ENCODE data around the gene GALNT10. TPM values are rescaled to one million over a fixed set of nuclear protein-coding genes. Genes with fewer than 3 reads are reported as not detected.
A peak's percentile ranks its signal among the peaks of the same experiment; 100 is the strongest.

The GALNT10 gene
- total RNA-seq, 1 donor from 2014 or later = 18.6 TPM

DNA sequence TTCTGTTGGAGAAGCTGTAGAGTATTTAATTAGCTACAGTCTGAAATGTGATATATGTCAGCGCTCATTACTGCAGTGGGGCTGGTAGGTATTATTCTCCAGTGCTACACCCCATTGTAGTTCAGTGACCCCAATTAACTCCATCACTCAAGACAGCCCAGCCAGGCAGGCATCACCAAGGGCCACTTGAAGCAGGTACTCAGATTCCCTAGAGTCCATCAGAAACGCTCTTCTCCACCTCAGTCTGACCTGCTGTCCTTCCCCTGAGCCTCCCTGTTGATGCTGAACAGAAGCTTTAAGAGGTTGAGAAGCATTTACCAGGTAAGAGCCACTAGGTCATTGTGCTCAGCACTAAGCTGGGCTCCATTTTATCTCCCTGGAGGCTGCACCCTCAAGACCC lies 71.8 kb downstream of the GALNT10 start:
- DNase-seq (ENCODE audit: low read depth) = no peak

DNA sequence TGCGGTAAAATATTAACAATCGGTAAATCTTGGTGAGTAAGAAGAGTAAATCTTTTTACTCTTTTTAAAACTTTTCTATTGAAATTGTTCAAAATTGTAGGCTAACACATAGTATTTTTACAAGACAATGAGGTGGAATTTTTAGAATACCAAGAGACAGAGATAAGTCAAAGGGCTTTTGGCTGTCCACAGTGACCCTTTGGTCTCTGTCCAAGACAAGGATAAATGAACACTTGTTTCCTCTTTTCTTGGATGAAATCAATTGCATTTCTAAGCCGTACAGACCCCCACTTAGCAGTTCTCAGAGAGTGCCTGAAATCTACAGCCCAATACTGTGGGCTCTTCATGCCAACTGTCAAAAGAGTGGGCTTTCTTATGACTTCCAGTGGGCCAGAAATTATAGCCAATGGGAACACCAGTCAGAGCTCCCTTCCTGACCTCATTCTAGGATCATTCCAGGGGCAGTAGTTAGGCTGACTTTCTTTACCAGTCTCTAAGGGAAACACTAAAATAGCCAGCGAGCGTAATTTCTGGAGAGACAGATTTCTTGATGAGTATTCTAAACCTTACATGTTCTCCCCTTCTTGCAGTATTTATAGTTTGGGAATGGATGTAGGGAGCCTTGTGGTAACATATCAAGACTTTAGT lies 74.1 kb downstream of the GALNT10 start:
- no peak for DNase-seq (ENCODE audit: low read depth)

DNA sequence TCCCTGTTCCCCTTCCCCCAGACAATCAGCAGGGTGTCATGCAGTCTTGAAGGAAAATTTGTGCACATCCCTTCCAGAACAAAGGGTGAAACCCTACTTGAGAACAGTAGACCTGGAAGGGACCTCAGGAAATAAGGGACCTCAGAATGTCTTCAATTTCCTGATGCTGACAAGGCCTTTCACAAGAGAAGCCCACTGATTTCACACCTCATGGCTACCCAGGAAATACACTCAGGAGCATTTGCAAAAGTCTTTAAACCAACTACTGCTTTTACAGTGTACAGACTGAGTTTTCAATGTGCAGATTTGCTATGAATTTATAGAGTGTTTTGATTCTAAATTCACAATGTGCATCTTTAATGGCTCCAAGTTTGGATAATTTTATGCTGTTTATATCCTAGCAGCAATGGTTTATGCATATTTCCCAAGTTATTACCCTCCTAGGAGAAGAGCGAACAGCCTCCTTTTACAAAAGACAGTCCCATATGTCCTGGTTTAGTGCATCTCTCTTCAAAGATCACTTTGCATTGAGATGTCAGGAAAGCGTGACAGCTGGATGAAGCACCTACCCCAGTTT lies 74.8 kb downstream of the GALNT10 start:
- no peak for DNase-seq (ENCODE audit: low read depth)

DNA sequence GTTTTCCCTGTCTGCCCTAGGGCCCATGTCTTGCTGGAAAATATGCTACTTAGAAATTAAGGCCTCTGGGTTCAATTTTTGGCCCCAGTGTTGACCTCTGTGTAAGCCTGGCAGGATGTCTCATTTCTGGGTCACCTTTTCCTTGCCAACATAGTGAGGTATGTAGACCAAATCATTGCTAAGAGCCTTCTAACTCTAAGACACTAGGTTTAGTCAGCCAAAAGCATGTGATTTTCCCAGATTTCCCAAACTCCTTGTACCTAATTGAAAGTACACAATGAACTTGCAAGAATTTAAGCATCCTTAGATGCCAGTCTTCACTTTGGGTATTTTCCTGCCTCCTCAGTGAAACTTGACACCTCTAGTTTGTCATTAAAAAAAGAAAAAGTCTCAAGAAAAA lies 77.0 kb downstream of the GALNT10 start:
- DNase-seq (ENCODE audit: low read depth) = no peak

DNA sequence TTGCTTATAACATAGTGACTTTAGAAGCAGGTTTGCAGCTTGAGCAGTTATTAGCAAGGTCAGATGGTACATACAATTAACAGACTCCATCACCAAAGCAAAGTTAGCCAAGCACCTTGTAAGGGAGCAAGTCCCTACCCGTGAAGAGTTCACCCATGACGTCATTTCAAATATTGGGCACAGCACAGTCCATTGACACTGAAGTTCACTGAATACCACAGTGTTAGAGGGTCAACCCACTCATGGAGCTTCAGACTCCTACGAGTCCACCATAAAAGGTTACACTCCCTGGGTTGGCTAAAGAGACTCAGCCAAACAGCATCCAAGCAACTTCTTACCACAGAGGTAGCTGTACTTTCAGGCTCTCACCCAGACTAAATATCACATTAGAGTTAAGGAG lies 77.5 kb downstream of the GALNT10 start:
- DNase-seq (ENCODE audit: low read depth) = no peak

DNA sequence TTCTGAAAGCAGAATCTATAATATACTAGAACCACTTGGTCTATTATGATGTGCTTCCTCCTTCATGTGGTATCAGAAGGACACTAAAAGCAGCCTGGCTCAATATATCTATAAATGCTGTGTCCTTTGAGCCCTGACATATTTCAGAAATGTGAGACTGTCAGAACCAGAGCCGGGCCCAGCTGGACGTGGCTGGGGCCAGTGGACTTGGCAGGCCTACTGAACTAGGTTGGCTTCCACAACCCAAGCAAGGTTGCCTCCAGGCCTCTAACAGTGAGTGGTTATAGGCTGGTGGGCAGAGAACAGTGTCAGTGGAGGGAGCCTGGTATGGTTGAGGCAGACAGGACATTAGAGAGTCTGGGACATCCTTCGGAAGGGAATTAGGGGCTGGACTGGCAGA lies 78.9 kb downstream of the GALNT10 start:
- DNase-seq (ENCODE audit: low read depth) = no peak

DNA sequence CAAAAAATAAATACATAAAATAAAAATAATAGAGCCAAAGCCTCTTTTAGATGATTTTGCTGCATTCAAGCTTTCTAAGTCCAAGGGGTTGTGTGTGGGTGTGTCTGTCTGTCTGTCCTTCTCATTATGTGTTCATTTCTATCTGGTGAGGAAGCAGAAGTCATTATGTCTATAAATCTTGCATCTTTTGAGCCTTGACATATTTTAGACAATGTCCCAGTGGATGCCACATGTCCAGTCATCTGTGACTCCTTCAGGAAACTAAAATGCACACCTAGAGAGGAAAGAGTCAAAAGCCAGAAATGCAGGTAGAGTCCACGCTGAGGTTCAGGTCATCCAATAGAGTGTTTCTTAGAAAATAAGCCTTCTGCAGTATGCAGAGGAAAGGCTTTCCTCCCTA lies 80.9 kb downstream of the GALNT10 start:
- DNase-seq (ENCODE audit: low read depth) = no peak

DNA sequence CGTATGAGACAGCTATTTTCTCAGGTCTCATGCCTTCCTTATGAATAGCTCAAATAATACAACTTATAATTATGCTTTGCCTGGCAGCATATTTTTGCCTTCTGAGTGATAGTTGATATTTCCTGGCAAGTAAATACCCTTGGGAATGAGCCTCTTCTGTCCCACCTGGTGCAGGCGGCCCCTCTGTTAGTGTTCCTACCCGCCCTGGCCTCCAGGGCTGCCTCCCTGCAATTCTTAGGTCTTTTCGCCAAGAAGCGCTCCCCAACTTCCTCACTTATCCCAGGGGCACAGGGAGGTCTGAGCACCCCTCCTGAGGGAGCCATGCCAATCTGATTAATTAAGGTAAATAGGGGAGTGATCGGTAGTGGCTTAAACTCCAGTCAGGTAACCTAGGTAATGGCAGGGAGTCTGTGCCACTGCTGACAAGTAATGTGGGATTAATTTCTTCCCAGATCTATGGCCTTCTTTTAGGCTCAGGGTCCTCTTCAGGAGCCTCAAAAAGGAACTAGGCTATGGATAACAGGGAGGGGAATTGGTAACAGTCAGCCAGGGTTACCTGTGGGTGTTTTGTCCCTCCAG lies 81.5 kb downstream of the GALNT10 start:
- no peak for DNase-seq (ENCODE audit: low read depth)

DNA sequence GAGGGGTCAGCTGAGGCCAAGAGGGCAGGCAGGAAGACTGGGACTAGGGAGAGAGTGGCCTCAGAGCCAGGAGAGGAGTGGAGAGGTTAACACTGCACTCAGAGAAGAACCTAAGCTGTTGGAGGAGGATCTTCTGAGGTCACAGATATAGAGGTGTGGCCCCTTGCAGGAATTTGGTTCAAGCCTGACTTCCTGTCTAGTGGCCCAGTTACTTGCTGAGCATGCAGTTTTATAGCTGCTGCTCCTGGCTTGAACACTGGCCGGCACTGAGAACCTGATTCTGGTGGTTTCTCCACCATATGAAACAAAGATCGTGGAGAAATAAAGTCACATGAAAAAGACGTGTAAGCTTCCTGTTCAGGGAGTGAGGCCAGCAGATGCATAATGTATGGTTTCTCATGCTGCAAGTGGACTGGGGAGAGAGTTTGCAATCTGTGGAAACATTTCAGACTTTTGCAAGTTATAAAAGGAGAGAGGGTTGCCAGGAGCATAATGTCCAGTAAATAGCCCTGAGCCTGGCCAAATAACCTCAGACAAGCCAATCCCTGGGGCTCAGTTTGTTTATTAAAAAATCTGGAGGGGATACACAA lies 82.6 kb downstream of the GALNT10 start:
- DNase-seq (ENCODE audit: low read depth) = no peak

DNA sequence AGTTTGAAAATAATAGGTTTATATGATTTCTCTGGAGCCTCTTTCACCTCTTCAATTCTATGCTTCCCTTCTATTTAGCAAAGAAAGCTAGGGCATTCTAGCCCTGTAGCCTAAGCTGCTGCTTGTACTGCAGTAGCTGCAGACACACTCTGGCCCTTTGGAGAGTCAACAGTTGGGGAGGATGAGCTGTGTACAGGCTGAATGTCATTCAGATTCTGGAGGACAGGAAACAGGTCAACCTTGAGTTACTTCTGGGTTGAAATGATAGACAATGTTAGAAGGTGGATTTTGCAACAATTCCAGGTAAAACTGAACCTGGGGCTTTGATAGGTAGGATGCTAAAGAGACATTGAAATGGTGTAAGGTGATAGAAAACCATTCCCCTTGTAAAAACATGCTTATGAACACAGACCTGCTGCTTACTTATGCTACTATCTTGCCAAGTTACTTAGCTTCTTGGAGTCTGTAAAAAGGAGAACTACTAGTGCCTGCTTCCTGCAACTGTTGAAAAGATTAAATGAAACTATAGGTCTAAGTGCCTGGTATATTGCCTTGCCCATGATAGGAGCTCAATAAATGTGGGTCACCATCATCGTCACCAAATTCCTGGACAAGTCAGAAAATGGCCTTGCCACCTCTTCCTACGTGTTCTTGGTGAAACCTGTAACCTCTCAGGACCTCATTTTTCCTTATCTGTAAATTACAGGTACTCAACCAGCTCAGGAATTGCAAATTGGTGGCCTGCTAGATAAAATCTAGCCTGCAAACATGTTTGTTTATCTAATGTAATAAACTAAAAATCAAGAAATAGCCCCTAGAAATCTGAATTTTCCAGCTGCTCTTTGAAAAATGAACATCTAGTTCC lies 83.7 kb downstream of the GALNT10 start:
- DNase-seq (ENCODE audit: low read depth) = no peak

DNA sequence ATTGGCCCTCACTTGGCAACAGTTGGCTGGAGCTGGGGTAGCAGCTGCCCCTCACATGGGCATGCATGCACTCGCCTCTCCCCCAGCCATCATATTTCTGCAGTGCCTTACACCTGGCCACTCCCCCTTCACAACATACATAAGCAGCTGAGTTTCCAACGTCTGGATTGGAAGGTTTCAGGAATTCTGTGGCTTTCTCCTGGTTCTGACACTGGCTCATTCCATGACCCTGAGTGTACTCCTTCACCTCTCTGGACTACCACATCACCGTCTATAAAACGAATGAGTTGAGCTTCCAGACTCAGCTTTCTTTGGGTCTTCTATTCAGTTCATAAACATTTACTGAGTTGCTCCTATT lies 84.3 kb downstream of the GALNT10 start:
- DNase-seq (ENCODE audit: low read depth) = no peak

DNA sequence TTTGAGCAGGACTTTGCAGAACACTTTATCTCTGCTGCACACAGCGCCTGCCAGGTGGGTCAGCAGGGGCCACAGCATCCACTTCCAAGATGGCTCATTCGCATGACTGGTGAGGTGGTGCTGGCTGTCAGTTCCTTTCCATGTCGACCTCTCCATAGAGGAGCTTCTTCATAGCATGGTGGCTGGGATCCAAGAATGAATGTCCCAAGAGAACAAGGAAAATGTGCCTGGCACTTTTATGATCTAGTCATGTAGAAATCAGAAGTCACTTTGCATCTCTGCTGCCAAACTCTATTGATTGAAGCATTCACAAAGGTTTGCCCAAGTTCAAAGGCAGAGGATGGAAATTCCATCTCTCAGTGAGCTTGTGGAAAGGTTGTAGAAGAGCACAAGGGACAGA lies 85.0 kb downstream of the GALNT10 start:
- no peak for DNase-seq (ENCODE audit: low read depth)

DNA sequence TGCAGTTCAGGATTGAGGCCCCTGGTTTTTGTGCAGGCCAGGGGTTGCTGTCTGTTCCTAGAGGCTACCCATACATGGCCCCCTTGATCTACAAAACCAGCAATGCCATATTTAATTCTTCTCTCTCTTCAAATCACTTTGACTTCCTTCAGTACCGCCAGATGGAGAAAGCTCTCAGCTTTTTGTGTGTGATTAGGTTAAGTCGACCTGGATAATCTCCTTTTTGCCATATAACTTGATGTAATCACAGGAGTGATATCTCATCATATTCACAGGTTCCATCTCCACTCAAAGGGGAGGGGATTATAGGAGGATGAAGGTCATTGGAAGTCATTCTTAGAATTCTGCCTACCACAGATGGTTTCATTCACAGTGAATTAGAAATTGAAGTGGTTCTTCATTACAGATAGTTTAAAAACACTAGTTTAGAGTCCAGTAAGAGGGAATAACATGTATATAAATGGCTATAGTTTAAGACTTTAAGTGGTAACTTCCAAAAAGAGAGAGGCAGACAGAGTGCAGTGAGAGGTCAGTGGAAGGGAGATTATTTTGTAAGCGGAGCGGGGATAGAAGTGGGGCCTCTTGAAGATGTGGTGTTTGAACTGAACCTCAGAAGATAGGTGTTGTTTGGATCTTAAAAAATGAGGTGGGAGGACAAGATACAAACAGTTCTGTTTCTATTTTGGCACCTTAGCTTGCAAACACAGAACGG lies 85.9 kb downstream of the GALNT10 start:
- DNase-seq (ENCODE audit: low read depth) = no peak

DNA sequence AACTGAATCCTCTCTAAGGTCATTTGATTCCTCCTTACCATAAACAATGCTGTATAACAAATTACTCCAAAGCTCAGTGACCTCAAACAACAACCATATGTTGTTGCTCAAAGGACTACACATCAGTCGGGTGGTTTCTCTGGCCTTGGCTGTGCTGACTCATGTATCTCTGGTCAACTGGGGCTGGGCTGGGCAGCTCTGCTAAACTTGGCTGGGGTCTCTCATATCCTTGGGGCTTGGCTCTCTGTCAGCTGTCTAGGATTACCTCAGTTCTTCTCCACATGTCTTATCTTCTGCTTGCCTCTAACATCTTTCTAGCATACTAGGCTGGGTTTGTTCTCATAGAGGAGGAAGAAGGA lies 86.4 kb downstream of the GALNT10 start:
- DNase-seq (ENCODE audit: low read depth) = peak; percentile 89

DNA sequence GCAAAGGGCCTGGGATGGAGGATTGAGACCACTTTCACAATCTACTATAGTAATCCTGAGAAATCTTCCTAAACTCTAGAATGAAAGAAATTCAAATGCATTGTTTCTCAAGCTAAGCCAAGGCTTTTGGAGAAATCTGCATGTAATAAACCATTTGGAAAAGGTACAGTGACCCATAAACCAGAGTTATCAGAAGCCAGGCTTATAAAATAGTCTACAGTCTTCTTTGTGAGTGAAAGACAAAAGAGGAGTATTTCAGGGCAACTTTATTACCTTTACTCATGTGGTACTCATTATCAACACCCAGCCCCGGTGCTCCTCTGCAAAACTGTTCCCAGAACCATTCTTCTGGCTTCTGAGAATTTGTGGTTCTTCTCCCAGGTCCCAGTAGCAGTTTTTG lies 87.0 kb downstream of the GALNT10 start:
- no peak for DNase-seq (ENCODE audit: low read depth)

DNA sequence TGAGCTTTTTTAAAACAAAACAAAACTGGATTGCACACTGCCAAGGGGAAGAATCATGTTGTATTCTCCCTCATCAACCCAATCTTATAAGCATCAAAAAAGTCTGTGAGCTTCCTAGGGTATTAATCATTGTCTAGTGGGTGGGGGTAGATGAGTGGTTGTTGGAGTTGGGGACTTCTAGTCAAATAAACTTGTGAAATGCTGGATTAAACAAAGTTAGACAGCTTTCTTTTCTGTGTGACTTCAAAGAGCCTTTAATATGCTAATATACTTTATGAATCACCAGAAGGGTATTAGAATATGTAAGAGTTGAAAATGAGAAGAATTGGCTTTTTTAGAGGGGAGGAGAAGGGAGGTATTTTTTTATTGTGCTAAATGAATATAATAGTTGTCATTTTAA lies 87.7 kb downstream of the GALNT10 start:
- no peak for DNase-seq (ENCODE audit: low read depth)

DNA sequence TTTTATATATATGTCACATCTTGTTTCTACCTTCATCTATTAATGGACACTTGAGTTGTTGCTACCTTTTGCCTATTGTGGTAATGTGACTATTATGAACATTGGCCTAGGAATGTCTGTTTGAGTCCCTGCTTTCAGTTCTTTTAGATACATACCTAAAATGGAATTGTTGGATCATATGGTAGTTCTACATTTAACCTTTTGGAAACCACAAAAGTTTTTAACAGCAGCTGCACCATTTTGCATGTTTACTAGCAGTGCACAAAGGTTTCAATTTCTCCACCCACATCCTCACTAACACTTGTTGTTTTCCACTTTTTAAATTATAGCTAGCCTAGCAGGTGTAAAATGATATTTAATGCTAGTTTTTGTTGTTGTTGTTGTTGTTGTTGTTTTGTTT lies 88.4 kb downstream of the GALNT10 start:
- no peak for DNase-seq (ENCODE audit: low read depth)

DNA sequence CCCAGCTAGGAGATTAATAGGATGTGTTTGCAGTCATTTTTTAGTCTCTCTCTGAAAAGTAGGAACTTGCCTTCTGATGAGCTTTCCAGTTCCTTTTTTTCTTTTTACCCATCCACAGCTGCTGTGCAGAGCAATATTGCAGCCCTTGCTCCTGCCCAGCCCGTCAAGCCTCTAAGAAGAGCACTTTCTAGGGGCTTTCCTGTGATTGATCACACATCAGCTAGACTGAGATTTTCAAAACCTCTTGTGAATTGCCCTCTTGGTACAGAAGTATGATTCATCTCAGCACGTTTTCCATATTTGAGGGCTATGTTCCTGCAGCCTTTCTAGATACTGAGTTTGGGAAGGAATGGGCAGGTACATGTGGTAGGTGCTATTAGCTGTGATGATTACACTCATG lies 93.9 kb downstream of the GALNT10 start:
- DNase-seq (ENCODE audit: low read depth) = no peak

DNA sequence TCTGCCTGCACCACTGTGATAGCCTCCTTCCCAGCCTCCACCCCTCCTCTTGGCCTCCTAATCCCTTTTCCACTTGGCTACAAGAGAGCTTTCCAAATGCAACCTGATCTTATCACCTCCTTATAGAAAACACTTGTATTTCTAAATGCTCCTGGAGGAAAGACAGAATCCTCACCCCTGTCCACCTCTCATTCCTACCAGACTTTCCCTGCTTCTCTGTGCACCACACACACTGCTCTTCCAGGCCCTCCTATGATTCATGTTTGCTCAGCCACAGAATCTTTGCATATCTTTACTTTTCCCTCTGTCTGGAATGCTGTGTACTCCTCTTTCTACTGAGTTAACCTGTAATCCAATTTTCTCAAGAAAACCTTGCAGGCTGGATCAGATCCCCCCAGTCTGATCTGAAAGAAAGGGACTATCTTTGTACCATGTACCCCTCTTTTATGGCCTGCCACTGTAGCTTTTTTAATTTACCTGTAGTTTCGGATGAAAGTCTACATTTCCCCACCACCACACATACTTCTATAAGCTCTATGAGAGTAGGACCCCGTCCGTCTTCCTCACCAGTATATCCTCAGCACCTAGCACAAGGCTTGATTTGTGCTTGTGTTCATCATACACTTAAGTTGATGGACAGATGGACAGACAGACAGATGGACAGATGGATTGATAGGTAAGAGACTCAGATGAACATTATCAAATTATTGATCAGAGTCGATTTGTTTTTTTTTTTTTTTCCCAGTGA lies 95.3 kb downstream of the GALNT10 start:
- no peak for DNase-seq (ENCODE audit: low read depth)

DNA sequence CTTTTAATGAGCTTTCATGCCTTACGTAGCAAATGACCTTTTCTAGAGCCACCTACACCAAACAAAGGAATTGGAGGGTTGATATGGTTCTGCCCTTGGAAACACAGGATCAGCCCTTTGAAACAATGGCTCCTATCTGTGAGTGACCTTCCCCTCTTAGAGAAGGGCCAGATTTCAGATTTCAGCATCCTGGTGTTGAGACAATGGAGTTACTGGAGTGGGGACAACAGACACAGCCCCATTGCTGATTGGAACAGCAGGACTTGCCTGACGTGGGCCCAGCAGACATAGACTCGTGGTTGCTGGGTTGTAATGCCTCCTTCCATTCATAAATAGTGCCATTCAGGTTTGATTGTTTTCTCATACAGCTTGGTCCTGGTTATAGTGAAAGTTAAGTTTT lies 96.0 kb downstream of the GALNT10 start:
- no peak for DNase-seq (ENCODE audit: low read depth)

DNA sequence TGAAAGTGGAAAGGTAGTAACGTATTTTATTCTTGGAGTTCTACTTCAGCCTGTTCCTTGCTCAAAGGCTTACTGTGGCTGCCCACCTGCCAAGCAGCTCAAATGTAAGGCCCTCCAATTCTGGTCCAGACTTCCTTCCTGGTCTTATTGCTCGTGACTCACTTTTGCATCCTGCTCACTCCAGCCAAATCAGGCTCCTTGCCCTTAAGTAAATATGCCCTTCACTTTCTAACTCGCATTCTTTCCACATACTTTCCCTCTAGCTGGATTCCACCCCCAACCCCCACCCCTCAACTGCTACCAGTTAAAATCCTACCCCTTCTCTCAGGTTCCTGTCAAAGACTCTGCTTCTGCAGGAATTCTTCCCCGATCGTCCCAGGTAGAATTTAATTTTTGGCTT lies 96.6 kb downstream of the GALNT10 start:
- DNase-seq (ENCODE audit: low read depth) = peak; percentile 34
